Stomach (tissue), 9 donors: ENCODE results near the gene CLDN22. TPM values are rescaled to one million over a fixed set of nuclear protein-coding genes. Genes with fewer than 3 reads are reported as not detected.

Source experiments
- DNase-seq, 2 donors: peaks; one replicate each; pipeline versions ENCODE4 v3.0.0 to v3.0.0-alpha.2; 2013 to 2019
- H3K27ac ChIP-seq, 5 donors: fragments of 200-600 bp in 4 of 5; sonication (generic) in 4 of 5; one replicate each; pipeline ENCODE4 v1.5.1; 2013 to 2019; ENCODE audit warnings: mild to moderate bottlenecking in 1 of 5, moderate library complexity in 1 of 5
- H3K27me3 ChIP-seq, 3 donors: fragments of 200-600 bp; sonication (generic); one replicate each; pipeline ENCODE4 v1.5.1; 2017 to 2019; ENCODE audit warnings: mixed run types in 1 of 3
- H3K36me3 ChIP-seq, 4 donors: fragments of 200-600 bp; sonication (generic); 1 replicate in 3 of 4; 2 replicates in 1 of 4; pipeline ENCODE4 v1.5.1; 2016 to 2019
- H3K4me1 ChIP-seq, 4 donors: fragments of 200-600 bp; sonication (generic); one replicate each; pipeline ENCODE4 v1.5.1; 2016 to 2019
- H3K4me3 ChIP-seq, 4 donors: fragments of 200-600 bp; sonication (generic) in 3 of 4; one replicate each; pipeline ENCODE4 v1.5.1; 2016 to 2019; ENCODE audit warnings: mild to moderate bottlenecking in 1 of 4
- H3K9me3 ChIP-seq, 4 donors: fragments of 200-600 bp; sonication (generic); one replicate each; pipeline ENCODE4 v1.5.1; 2016 to 2019
- CTCF ChIP-seq, 7 experiments: fragments of 450-650 bp in 4 of 7; fragments of 200-600 bp in 3 of 7; sonication (generic) in 3 of 7; IDR thresholded peaks; one replicate each; pipeline ENCODE4 v1.5.1; 2016 to 2019; ENCODE audit warnings: antibody characterized with exemption in 7 of 7, control low read depth in 2 of 7, mild to moderate bottlenecking in 1 of 7
- EP300 ChIP-seq: sonication (generic); formaldehyde crosslinking; IDR thresholded peaks from one replicate; pipeline ENCODE4 v1.6.1; 2017; ENCODE audit warnings: antibody characterized with exemption
- POLR2A ChIP-seq, 4 donors: fragments of 450-650 bp; IDR thresholded peaks; one replicate each; pipeline ENCODE4 v1.6.1; 2016; ENCODE audit warnings: antibody characterized with exemption in 4 of 4, control low read depth in 2 of 4, mild to moderate bottlenecking in 1 of 4, moderate library complexity in 1 of 4
- POLR2AphosphoS5 ChIP-seq, 3 donors: sonication (generic); formaldehyde crosslinking; IDR thresholded peaks; one replicate each; pipeline ENCODE4 v1.6.1; 2016; ENCODE audit warnings: antibody characterized with exemption in 3 of 3
- WGBS, 5 donors: extraction: QIAGEN DNeasy Blood & Tissue Kit in 3 of 5; methylation state at CpG; one replicate each; pipeline versions ENCODE4 v1.1.5 to v1.1.7; 2013 to 2018; 5-methylcytosine and 5-hydroxymethylcytosine counted together
- intact Hi-C: fragments of 100-400 bp; cut with DNase I; formaldehyde crosslinking; loops from one replicate; pipeline ENCODE4 v1.15.1; 2023; ENCODE audit warnings: low total_unique reads
- polyA plus RNA-seq, 3 donors: library from polyadenylated mRNA; stranded (reverse); fragments of 200-250 nt; gene quantifications; one replicate each; pipeline ENCODE4 v1.2.3, GENCODE V29; 2013
- total RNA-seq, 5 donors: library from RNA; depleted of rRNA; stranded (reverse); fragments of >200 nt; gene quantifications; one replicate each; pipeline versions ENCODE4 v1.1.0 to v1.2.3, GENCODE V29; 2014 to 2016
- donor health status: healthy with polysubstance abuse.
- donor health status: Bipolar disorder and iron deficiency.
- donor health status: healthy.

The CLDN22 gene
- total and polyA plus RNA-seq, 8 donors, result 0.30 TPM; not detected in 7

GRCh38 chr4:183345261-183345660 lies 25.2 kb upstream of the CLDN22 start:
- H3K36me3 ChIP-seq, result no peaks in the 10 kb centered on the region
- TF ChIP-seq POLR2AphosphoS5 (IDR thresholded peaks at IDR 0.05) (no peak), CTCF (IDR thresholded peaks at IDR 0.05) (no peak), EP300 (no peak), POLR2A (IDR thresholded peaks at IDR 0.05) (no peak)
- no peak overlapping the region for H3K4me3 ChIP-seq
- intact Hi-C loops, result no loop called here
- H3K9me3 ChIP-seq, result no peaks in the 10 kb centered on the region
- H3K27me3 ChIP-seq, result peaks cover 0 to 20% (median 0%) of the 10 kb centered on the region in 3 donors
- 86 to 90% (median 88%) methylated on average over 4 of the region's 4 CpGs for WGBS, 5 donors
- no peak overlapping the region for H3K27ac ChIP-seq
- no peak for DNase-seq
- peaks cover 0 to 20% (median 9%) of the 10 kb centered on the region in 4 donors for H3K4me1 ChIP-seq

- no peak for DNase-seq
- WGBS, 5 donors, result 88 to 96% (median 94%) methylated on average over 7 to 15 of the region's 15 CpGs
- no peaks in the 10 kb centered on the region for H3K9me3 ChIP-seq
- H3K36me3 ChIP-seq, result no peaks in the 10 kb centered on the region
- no peak overlapping the region for H3K4me3 ChIP-seq
- intact Hi-C loops, result no loop called here
- H3K27ac ChIP-seq, result no peak overlapping the region
- peaks cover 0 to 20% (median 9%) of the 10 kb centered on the region in 4 donors for H3K4me1 ChIP-seq
- peaks cover 0 to 20% (median 0%) of the 10 kb centered on the region in 3 donors for H3K27me3 ChIP-seq
- no peak for TF ChIP-seq EP300
- no peak for TF ChIP-seq POLR2A (IDR thresholded peaks at IDR 0.05)
- no peak for TF ChIP-seq POLR2AphosphoS5 (IDR thresholded peaks at IDR 0.05)
- no peak for TF ChIP-seq CTCF (IDR thresholded peaks at IDR 0.05)
Measured at GRCh38 chr4:183344523-183345255, 24.6 kb upstream of the CLDN22 start.

- TF ChIP-seq EP300 (no peak), POLR2A (IDR thresholded peaks at IDR 0.05) (no peak), POLR2AphosphoS5 (IDR thresholded peaks at IDR 0.05) (no peak), CTCF (IDR thresholded peaks at IDR 0.05) (no peak)
- no peak overlapping the region for H3K4me3 ChIP-seq
- H3K27me3 ChIP-seq, result peaks cover 0 to 20% (median 0%) of the 10 kb centered on the region in 3 donors
- H3K9me3 ChIP-seq, result no peaks in the 10 kb centered on the region
- no peaks in the 10 kb centered on the region for H3K36me3 ChIP-seq
- DNase-seq, result no peak
- intact Hi-C loops, result no loop called here
- 93 to 94% (median 94%) methylated on average over 7 of the region's 7 CpGs for WGBS, 5 donors
- H3K27ac ChIP-seq, result no peak overlapping the region
- peaks cover 0 to 14% (median 9%) of the 10 kb centered on the region in 4 donors for H3K4me1 ChIP-seq
Measured at GRCh38 chr4:183343730-183344129, 23.7 kb upstream of the CLDN22 start.

- WGBS, 5 donors, result 15 to 30% (median 17%) methylated on average over 31 to 40 of the region's 40 CpGs
- TF ChIP-seq EP300 (no peak), POLR2AphosphoS5 (IDR thresholded peaks at IDR 0.05) (no peak), POLR2A (IDR thresholded peaks at IDR 0.05) (no peak), CTCF (IDR thresholded peaks at IDR 0.05) (no peak)
- no peaks in the 10 kb centered on the region for H3K9me3 ChIP-seq
- intact Hi-C loops, result no loop called here
- peaks cover 0 to 12% (median 9%) of the 10 kb centered on the region in 4 donors for H3K4me1 ChIP-seq
- no peaks in the 10 kb centered on the region for H3K36me3 ChIP-seq
- H3K4me3 ChIP-seq, result peak overlapping the region in 3 of 4 donors; percentile 8 to 39 (median 17)
- H3K27me3 ChIP-seq, result peaks cover 0 to 19% (median 0%) of the 10 kb centered on the region in 3 donors
- H3K27ac ChIP-seq, result no peak overlapping the region
- peak; percentile 17 to 77 for DNase-seq
Measured at GRCh38 chr4:183342541-183343533, 22.8 kb upstream of the CLDN22 start.
